Neural crest cell (in vitro differentiated cells): ENCODE measurements around the gene SH3TC1. TPM values are rescaled to one million over a fixed set of nuclear protein-coding genes. Genes with fewer than 3 reads are reported as not detected.

Experiments
- DNase-seq: peaks from one replicate; pipeline ENCODE4 v3.0.0; 2021; ENCODE audit warnings: low read depth, mixed read lengths, low spot score
- H3K27ac Mint-ChIP-seq: one replicate; pipeline ENCODE4 v1.8.0; 2021; ENCODE audit warnings: mild to moderate bottlenecking, mixed read lengths; ENCODE audit not compliant: unreplicated experiment
- H3K27me3 Mint-ChIP-seq: 2 replicates; pipeline ENCODE4 v1.8.0; 2021; ENCODE audit warnings: low read depth, mild to moderate bottlenecking, mixed read lengths
- H3K36me3 Mint-ChIP-seq: 2 replicates; pipeline ENCODE4 v1.8.0; 2021; ENCODE audit warnings: low read depth, mild to moderate bottlenecking, mixed read lengths
- H3K4me1 Mint-ChIP-seq: 2 replicates; pipeline ENCODE4 v1.8.0; 2021; ENCODE audit warnings: mixed read lengths
- H3K4me3 Mint-ChIP-seq: one replicate; pipeline ENCODE4 v1.8.0; 2021; ENCODE audit warnings: mild to moderate bottlenecking, mixed read lengths
- H3K9me3 Mint-ChIP-seq: 2 replicates; pipeline ENCODE4 v1.8.0; 2021; ENCODE audit warnings: mixed read lengths
- CTCF ChIP-seq: fragments of 200-600 bp; sonication (generic); conservative IDR thresholded peaks from 2 replicates; pipeline ENCODE4 v1.5.0; 2021; ENCODE audit warnings: antibody characterized with exemption, mild to moderate bottlenecking
- total RNA-seq: library from RNA; stranded (reverse); gene quantifications from 2 replicates; pipeline ENCODE4 v1.2.1, GENCODE V29; 2021

The SH3TC1 gene
- total RNA-seq, 1 donor from 2014 or later = 2.7 TPM

- H3K4me1 Mint-ChIP-seq = peaks cover 4% of the 10 kb centered on the region
- no peaks in the 10 kb centered on the region for H3K9me3 Mint-ChIP-seq
- no peak overlapping the region for H3K27ac Mint-ChIP-seq
- DNase-seq = no peak
- H3K27me3 Mint-ChIP-seq = no peaks in the 10 kb centered on the region
- no peaks in the 10 kb centered on the region for H3K36me3 Mint-ChIP-seq
- H3K4me3 Mint-ChIP-seq = no peak overlapping the region
- TF ChIP-seq CTCF = no peak
Observed at GRCh38 chr4:8207314-8207713, 8.2 kb downstream of the SH3TC1 start.

- H3K9me3 Mint-ChIP-seq = no peaks in the 10 kb centered on the region
- no peak overlapping the region for H3K27ac Mint-ChIP-seq
- no peak for DNase-seq
- no peak overlapping the region for H3K4me3 Mint-ChIP-seq
- no peak for TF ChIP-seq CTCF
- no peaks in the 10 kb centered on the region for H3K36me3 Mint-ChIP-seq
- peaks cover 4% of the 10 kb centered on the region for H3K4me1 Mint-ChIP-seq
- H3K27me3 Mint-ChIP-seq = no peaks in the 10 kb centered on the region
Observed at GRCh38 chr4:8208565-8208964, 9.5 kb downstream of the SH3TC1 start.

- Mint-ChIP-seq H3K27me3 (no peaks in the 10 kb centered on the region), H3K4me3 (no peak overlapping the region), H3K36me3 (no peaks in the 10 kb centered on the region), H3K4me1 (peaks cover 4% of the 10 kb centered on the region), H3K27ac (no peak overlapping the region), H3K9me3 (no peaks in the 10 kb centered on the region)
- DNase-seq = no peak
- TF ChIP-seq CTCF = no peak
Observed at GRCh38 chr4:8209181-8209874, 10.2 kb downstream of the SH3TC1 start.

- DNase-seq = no peak
- Mint-ChIP-seq H3K4me1 (peaks cover 4% of the 10 kb centered on the region), H3K27ac (no peak overlapping the region), H3K36me3 (no peaks in the 10 kb centered on the region), H3K4me3 (no peak overlapping the region), H3K27me3 (no peaks in the 10 kb centered on the region), H3K9me3 (no peaks in the 10 kb centered on the region)
- TF ChIP-seq CTCF = no peak
Observed at GRCh38 chr4:8210010-8210409, 10.9 kb downstream of the SH3TC1 start.

GRCh38 chr4:8210616-8211015 is 11.5 kb downstream of the SH3TC1 start:
- no peak for DNase-seq
- H3K9me3 Mint-ChIP-seq = no peaks in the 10 kb centered on the region
- no peak overlapping the region for H3K4me3 Mint-ChIP-seq
- H3K36me3 Mint-ChIP-seq = no peaks in the 10 kb centered on the region
- no peak overlapping the region for H3K27ac Mint-ChIP-seq
- H3K4me1 Mint-ChIP-seq = peaks cover 4% of the 10 kb centered on the region
- TF ChIP-seq CTCF = no peak
- H3K27me3 Mint-ChIP-seq = no peaks in the 10 kb centered on the region
